Colonic mucosa (tissue), 4 donors: ENCODE data around the gene DMKN. TPM values are rescaled to one million over a fixed set of nuclear protein-coding genes. Genes with fewer than 3 reads are reported as not detected.
A peak's percentile ranks its signal among the peaks of the same experiment; 100 is the strongest.

Source experiments
- DNase-seq: peaks from one replicate; pipeline ENCODE4 v3.0.0-alpha.2; 2020
- H3K27ac ChIP-seq: fragments of 200-600 bp; one replicate; pipeline ENCODE4 v1.8.0; 2021
- H3K27me3 ChIP-seq: fragments of 200-600 bp; one replicate; pipeline ENCODE4 v1.8.0; 2021
- H3K36me3 ChIP-seq: fragments of 200-600 bp; one replicate; pipeline ENCODE4 v1.8.0; 2021
- H3K4me1 ChIP-seq: fragments of 200-600 bp; one replicate; pipeline ENCODE4 v1.8.0; 2021; ENCODE audit warnings: mild to moderate bottlenecking
- H3K4me3 ChIP-seq: fragments of 200-600 bp; one replicate; pipeline ENCODE4 v1.8.0; 2021
- H3K9ac ChIP-seq, 2 donors: one replicate each; pipeline ENCODE4 v1.7.0; 2013; ENCODE audit warnings: control low read depth in 2 of 2, low read depth in 2 of 2, low read length in 2 of 2
- H3K9me3 ChIP-seq: fragments of 200-600 bp; one replicate; pipeline ENCODE4 v1.8.0; 2021
- CTCF ChIP-seq: fragments of 200-600 bp; IDR thresholded peaks from one replicate; pipeline ENCODE4 v1.8.0; 2022; ENCODE audit warnings: antibody characterized with exemption, mild to moderate bottlenecking
- intact Hi-C: fragments of 100-400 bp; cut with DNase I; formaldehyde crosslinking; loops from one replicate; pipeline ENCODE4 v1.14.1; 2022
- total RNA-seq, 2 donors: library from RNA; stranded (reverse); fragmentation: NEBNext Ultra II Directional in 1 of 2; extraction: Animal tissue kit (Norgen Biotek cat#: 25700) in 1 of 2; gene quantifications; one replicate each; pipeline ENCODE4 v1.2.1, GENCODE V29; 2021
- donor health status: healthy.
- donor health status: DM: no; HTN: no; CAD: no.
- donor health status: DM: no; HTN: no; CAD: no.

Gene DMKN
- total RNA-seq, 2 donors from 2014 or later, result 12.8 to 14.6 TPM

GRCh38 chr19:35461060-35461459, 52.4 kb downstream of the DMKN start:
- H3K4me3 ChIP-seq, result no peak overlapping the region
- no peaks in the 10 kb centered on the region for H3K9me3 ChIP-seq
- DNase-seq, result no peak
- H3K4me1 ChIP-seq, result no peaks in the 10 kb centered on the region
- no peak overlapping the region for H3K9ac ChIP-seq
- intact Hi-C loops, result no loop called here
- no peaks in the 10 kb centered on the region for H3K36me3 ChIP-seq
- TF ChIP-seq CTCF, result no peak
- no peaks in the 10 kb centered on the region for H3K27me3 ChIP-seq
- no peak overlapping the region for H3K27ac ChIP-seq

GRCh38 chr19:35460608-35461007, 52.8 kb downstream of the DMKN start:
- Histone ChIP-seq H3K27ac (no peak overlapping the region), H3K36me3 (no peaks in the 10 kb centered on the region), H3K4me3 (no peak overlapping the region), H3K27me3 (no peaks in the 10 kb centered on the region), H3K4me1 (no peaks in the 10 kb centered on the region), H3K9me3 (no peaks in the 10 kb centered on the region), H3K9ac (no peak overlapping the region)
- intact Hi-C loops, result no loop called here
- no peak for DNase-seq
- TF ChIP-seq CTCF, result no peak

GRCh38 chr19:35459414-35460082, 53.9 kb downstream of the DMKN start:
- Histone ChIP-seq H3K4me3 (no peak overlapping the region), H3K9ac (no peak overlapping the region), H3K27ac (peak overlapping the region; percentile 28), H3K27me3 (no peaks in the 10 kb centered on the region), H3K4me1 (no peaks in the 10 kb centered on the region), H3K36me3 (no peaks in the 10 kb centered on the region), H3K9me3 (no peaks in the 10 kb centered on the region)
- no peak for TF ChIP-seq CTCF
- peak; percentile 43 for DNase-seq
- intact Hi-C loops, result no loop called here

GRCh38 chr19:35458731-35459391, 54.6 kb downstream of the DMKN start:
- Histone ChIP-seq H3K36me3 (no peaks in the 10 kb centered on the region), H3K27ac (peak overlapping the region; percentile 28), H3K4me3 (no peak overlapping the region), H3K27me3 (no peaks in the 10 kb centered on the region), H3K9ac (no peak overlapping the region), H3K4me1 (no peaks in the 10 kb centered on the region), H3K9me3 (no peaks in the 10 kb centered on the region)
- intact Hi-C loops, result no loop called here
- no peak for TF ChIP-seq CTCF
- peak; percentile 28 for DNase-seq

GRCh38 chr19:35458192-35458591, 55.3 kb downstream of the DMKN start:
- Histone ChIP-seq H3K9ac (no peak overlapping the region), H3K27me3 (no peaks in the 10 kb centered on the region), H3K9me3 (no peaks in the 10 kb centered on the region), H3K27ac (no peak overlapping the region), H3K4me1 (no peaks in the 10 kb centered on the region), H3K36me3 (no peaks in the 10 kb centered on the region), H3K4me3 (no peak overlapping the region)
- TF ChIP-seq CTCF, result no peak
- intact Hi-C loops, result no loop called here
- no peak for DNase-seq
